ENCODE data around the gene SLC8B1.

SLC8B1 gene

DNA sequence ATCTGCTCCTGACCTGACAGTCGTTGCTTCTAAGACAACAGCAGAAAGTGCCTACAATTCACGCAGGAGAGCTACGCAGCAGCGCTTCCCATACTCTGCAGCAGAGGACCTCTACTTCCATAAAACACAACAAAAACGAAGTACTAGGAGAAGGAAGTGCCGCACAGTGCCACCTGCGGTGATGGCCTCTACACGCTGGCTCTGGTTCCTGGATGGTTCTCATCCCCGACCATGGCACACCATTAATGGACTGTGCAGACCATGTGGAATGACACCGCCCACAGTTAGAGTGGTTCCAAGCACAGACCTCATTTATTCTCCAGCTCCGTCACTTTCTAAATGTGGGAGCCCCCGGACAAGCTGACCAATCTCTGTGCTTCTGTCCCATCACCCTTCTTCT is 85.4 kb downstream of the SLC8B1 start:
- Histone ChIP-seq H3K27me3 (ENCODE audit: low read depth, low read length) (no peaks in the 10 kb centered on the region), H3K9ac (ENCODE audit: low read length) (no peak overlapping the region), H3K9me3 (ENCODE audit: insufficient read depth, low read length) (no peaks in the 10 kb centered on the region), H3K36me3 (replicated peaks; ENCODE audit: low read depth, low read length) (peaks cover 28% of the 10 kb centered on the region), H3K4me1 (ENCODE audit: low read length) (no peaks in the 10 kb centered on the region), H3K4me3 (ENCODE audit: low read length) (no peak overlapping the region), H2AFZ (ENCODE audit: low read depth, low read length) (no peak overlapping the region), H3K4me2 (ENCODE audit: low read length) (no peak overlapping the region), H3K27ac (ENCODE audit: low read length) (no peak overlapping the region), H4K20me1 (ENCODE audit: insufficient read depth, low read length) (peaks cover 9% of the 10 kb centered on the region; the same call in 1 of the 2 replicates), H3K79me2 (ENCODE audit: low read length) (no peaks in the 10 kb centered on the region)
- no peak for TF ChIP-seq EZH2phosphoT487 (IDR thresholded peaks at IDR 0.05; ENCODE audit: low read depth)
- TF ChIP-seq, protein P1, sequence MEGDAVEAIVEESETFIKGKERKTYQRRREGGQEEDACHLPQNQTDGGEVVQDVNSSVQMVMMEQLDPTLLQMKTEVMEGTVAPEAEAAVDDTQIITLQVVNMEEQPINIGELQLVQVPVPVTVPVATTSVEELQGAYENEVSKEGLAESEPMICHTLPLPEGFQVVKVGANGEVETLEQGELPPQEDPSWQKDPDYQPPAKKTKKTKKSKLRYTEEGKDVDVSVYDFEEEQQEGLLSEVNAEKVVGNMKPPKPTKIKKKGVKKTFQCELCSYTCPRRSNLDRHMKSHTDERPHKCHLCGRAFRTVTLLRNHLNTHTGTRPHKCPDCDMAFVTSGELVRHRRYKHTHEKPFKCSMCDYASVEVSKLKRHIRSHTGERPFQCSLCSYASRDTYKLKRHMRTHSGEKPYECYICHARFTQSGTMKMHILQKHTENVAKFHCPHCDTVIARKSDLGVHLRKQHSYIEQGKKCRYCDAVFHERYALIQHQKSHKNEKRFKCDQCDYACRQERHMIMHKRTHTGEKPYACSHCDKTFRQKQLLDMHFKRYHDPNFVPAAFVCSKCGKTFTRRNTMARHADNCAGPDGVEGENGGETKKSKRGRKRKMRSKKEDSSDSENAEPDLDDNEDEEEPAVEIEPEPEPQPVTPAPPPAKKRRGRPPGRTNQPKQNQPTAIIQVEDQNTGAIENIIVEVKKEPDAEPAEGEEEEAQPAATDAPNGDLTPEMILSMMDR (IDR thresholded peaks at IDR 0.05; ENCODE audit: low read depth, low read length), result no peak

GRCh38 chr12:113248842-113249435 is 86.0 kb downstream of the SLC8B1 start:
- Histone ChIP-seq H3K4me1 (ENCODE audit: low read length) (no peaks in the 10 kb centered on the region), H2AFZ (ENCODE audit: low read depth, low read length) (no peak overlapping the region), H3K9me3 (ENCODE audit: insufficient read depth, low read length) (no peaks in the 10 kb centered on the region), H3K27me3 (ENCODE audit: low read depth, low read length) (no peaks in the 10 kb centered on the region), H3K79me2 (ENCODE audit: low read length) (no peaks in the 10 kb centered on the region), H4K20me1 (ENCODE audit: insufficient read depth, low read length) (peaks cover 9% of the 10 kb centered on the region; the same call in 1 of the 2 replicates), H3K36me3 (replicated peaks; ENCODE audit: low read depth, low read length) (peaks cover 25% of the 10 kb centered on the region), H3K27ac (ENCODE audit: low read length) (no peak overlapping the region), H3K4me3 (ENCODE audit: low read length) (no peak overlapping the region), H3K9ac (ENCODE audit: low read length) (no peak overlapping the region), H3K4me2 (ENCODE audit: low read length) (no peak overlapping the region)
- TF ChIP-seq, protein P1 (IDR thresholded peaks at IDR 0.05; ENCODE audit: low read depth, low read length), result no peak
- no peak for TF ChIP-seq EZH2phosphoT487 (IDR thresholded peaks at IDR 0.05; ENCODE audit: low read depth)
